ENCODE measurements around the gene MLLT3.

DNA sequence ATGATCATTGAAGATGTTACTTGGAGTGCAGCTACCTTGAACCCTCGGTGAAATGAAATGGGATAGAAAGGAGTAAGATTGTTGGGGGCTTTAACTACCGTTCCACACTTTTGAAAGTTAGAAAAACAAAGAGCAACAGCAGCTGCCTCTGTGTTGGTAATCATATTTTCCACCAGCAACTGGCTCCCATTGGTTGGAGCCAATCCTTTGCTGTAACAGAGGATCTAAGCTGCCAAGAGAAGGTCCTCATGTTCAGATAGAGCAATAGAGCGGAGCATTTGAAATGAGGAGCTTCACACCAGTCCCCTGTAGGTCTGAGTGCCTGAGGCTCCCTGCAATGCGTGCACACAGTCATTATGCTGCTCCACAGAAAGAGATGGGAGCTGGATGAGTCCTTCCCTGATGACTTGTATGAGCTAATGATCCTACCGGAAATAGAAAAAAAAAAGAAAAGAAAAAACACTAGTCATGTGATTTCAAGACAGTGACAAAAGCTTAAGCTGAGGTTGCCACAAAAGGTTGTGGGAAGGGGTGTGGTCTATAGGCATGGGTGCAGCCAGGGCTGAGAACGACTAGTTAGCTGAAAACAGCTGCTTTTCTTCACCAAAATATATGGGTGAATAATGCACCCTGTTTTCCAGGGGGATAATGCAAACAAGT, 300.7 kb downstream of the MLLT3 start:
- TF ChIP-seq, protein P1, sequence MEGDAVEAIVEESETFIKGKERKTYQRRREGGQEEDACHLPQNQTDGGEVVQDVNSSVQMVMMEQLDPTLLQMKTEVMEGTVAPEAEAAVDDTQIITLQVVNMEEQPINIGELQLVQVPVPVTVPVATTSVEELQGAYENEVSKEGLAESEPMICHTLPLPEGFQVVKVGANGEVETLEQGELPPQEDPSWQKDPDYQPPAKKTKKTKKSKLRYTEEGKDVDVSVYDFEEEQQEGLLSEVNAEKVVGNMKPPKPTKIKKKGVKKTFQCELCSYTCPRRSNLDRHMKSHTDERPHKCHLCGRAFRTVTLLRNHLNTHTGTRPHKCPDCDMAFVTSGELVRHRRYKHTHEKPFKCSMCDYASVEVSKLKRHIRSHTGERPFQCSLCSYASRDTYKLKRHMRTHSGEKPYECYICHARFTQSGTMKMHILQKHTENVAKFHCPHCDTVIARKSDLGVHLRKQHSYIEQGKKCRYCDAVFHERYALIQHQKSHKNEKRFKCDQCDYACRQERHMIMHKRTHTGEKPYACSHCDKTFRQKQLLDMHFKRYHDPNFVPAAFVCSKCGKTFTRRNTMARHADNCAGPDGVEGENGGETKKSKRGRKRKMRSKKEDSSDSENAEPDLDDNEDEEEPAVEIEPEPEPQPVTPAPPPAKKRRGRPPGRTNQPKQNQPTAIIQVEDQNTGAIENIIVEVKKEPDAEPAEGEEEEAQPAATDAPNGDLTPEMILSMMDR (IDR thresholded peaks at IDR 0.05; ENCODE audit: borderline replicate concordance, extremely low read depth, low read length, poor library complexity, severe bottlenecking) = no peak
- no peak for TF ChIP-seq EZH2 (IDR thresholded peaks at IDR 0.05; ENCODE audit: borderline replicate concordance, low read depth, low read length, severe bottlenecking)

All from DND-41 (cell line).